DMS53 treated with DMSO at 0.1 percent for 48 hours (cell line): Measurements from ENCODE around the gene NR1I3.
A peak's percentile ranks its signal among the peaks of the same experiment; 100 is the strongest.
"Not testable (repeated sequence)": the region's sequence is repeated elsewhere in the genome, so short reads cannot be mapped to it uniquely, and the experiment has no call there.

Source experiments
- DNase-seq: peaks from one replicate; lab custom pipeline; 2025; ENCODE audit not compliant: unreplicated experiment; lab: John Stamatoyannopoulos, UW

The NR1I3 gene

GRCh38 chr1:161251579-161251978 lies 13.6 kb upstream of the NR1I3 start:
- DNase-seq, result no peak

- DNase-seq, result no peak
These were observed 12.8 kb upstream of the NR1I3 start for GRCh38 chr1:161250829-161251228.

- DNase-seq, result not testable (repeated sequence)
These were observed 12.1 kb upstream of the NR1I3 start for GRCh38 chr1:161250100-161250499.

- no peak for DNase-seq
These were observed 6.9 kb upstream of the NR1I3 start for GRCh38 chr1:161244888-161245287.

- DNase-seq, result no peak
These were observed 4.3 kb upstream of the NR1I3 start for GRCh38 chr1:161242313-161242712.

GRCh38 chr1:161241682-161242081 lies 3.7 kb upstream of the NR1I3 start:
- no peak for DNase-seq

GRCh38 chr1:161235957-161236775 lies 1.8 kb downstream of the NR1I3 start:
- no peak for DNase-seq

GRCh38 chr1:161233102-161233501 lies 4.9 kb downstream of the NR1I3 start:
- no peak for DNase-seq

- DNase-seq, result no peak
These were observed 7.2 kb downstream of the NR1I3 start for GRCh38 chr1:161230762-161231161.

GRCh38 chr1:161229896-161230295 lies 8.1 kb downstream of the NR1I3 start:
- no peak for DNase-seq

GRCh38 chr1:161228032-161228431 lies 10.0 kb downstream of the NR1I3 start:
- no peak for DNase-seq

GRCh38 chr1:161227196-161227871 lies 10.7 kb downstream of the NR1I3 start:
- peak; percentile 80 for DNase-seq

GRCh38 chr1:161226759-161227158 lies 11.2 kb downstream of the NR1I3 start:
- DNase-seq, result no peak

- DNase-seq, result no peak
These were observed 11.7 kb downstream of the NR1I3 start for GRCh38 chr1:161226320-161226711.

GRCh38 chr1:161225534-161226319 lies 12.3 kb downstream of the NR1I3 start, which contains the start of gene TOMM40L:
Gene TOMM40L, plus strand, starts transcription at chr1:161226060. Its CDS starts 430 bp downstream, at chr1:161226490.
- DNase-seq, result peak; percentile 97

GRCh38 chr1:161225178-161225533 lies 12.8 kb downstream of the NR1I3 start:
- no peak for DNase-seq

GRCh38 chr1:161224695-161225087 lies 13.3 kb downstream of the NR1I3 start:
- DNase-seq, result not testable (repeated sequence)

GRCh38 chr1:161223805-161224694 lies 14.0 kb downstream of the NR1I3 start:
- no peak for DNase-seq

GRCh38 chr1:161222175-161223019 lies 15.6 kb downstream of the NR1I3 start:
- no peak for DNase-seq

GRCh38 chr1:161220002-161220401 lies 18.0 kb downstream of the NR1I3 start:
- DNase-seq, result no peak
